Vagina (tissue), 2 donors: Measurements from ENCODE around the gene DYNLT4.

Experiments
- POLR2A ChIP-seq, 2 donors: fragments of 450-650 bp; IDR thresholded peaks; one replicate each; pipeline ENCODE4 v1.6.1; 2017; ENCODE audit warnings: antibody characterized with exemption in 2 of 2, mild to moderate bottlenecking in 2 of 2, moderate library complexity in 2 of 2
- POLR2AphosphoS5 ChIP-seq, 2 donors: sonication (generic); formaldehyde crosslinking; IDR thresholded peaks; one replicate each; pipeline ENCODE4 v1.9.0; 2017; ENCODE audit warnings: antibody characterized with exemption in 2 of 2, mild to moderate bottlenecking in 2 of 2, low read depth in 1 of 2; ENCODE audit not compliant: insufficient read depth in 1 of 2
- TF ChIP-seq, protein P1 (sequence below), 3 experiments: fragments of 450-650 bp in 2 of 3; fragments of 200-600 bp in 1 of 3; sonication (generic) in 1 of 3; IDR thresholded peaks; one replicate each; pipeline ENCODE4 v1.5.1; 2017 to 2019; ENCODE audit warnings: antibody characterized with exemption in 3 of 3, mild to moderate bottlenecking in 2 of 3, moderate library complexity in 2 of 3

DNA sequence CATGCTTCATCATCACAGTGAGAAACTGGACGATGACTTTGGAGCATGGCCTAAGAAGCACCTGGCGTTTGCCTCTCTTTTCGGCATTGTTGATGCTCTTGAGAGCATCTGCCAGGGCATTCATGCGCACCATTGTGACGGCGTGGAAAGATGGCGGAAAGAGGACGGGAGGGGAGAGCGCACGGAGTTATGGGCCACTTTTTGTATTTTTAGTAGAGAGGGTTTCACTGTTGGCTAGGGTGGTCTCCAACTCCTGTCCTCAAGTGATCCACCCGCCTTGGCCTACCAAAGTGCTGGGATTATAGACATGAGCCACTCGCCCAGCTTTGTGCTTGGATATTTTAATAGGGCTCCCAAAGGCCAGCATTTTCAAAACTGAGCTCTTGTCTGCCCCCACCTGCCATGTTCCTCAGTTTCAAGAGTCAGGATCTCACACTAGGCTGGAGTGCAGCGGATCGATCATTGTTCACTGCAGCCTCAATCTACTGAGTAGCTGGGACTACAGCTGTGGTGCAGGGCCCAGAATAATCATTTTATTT, 26.5 kb downstream of the DYNLT4 start:
- TF ChIP-seq POLR2AphosphoS5 (IDR thresholded peaks at IDR 0.05; ENCODE audit: insufficient read depth in 1 of 2, low read depth in 1 of 2) (no peak), POLR2A (IDR thresholded peaks at IDR 0.05) (no peak)
- TF ChIP-seq, protein P1, sequence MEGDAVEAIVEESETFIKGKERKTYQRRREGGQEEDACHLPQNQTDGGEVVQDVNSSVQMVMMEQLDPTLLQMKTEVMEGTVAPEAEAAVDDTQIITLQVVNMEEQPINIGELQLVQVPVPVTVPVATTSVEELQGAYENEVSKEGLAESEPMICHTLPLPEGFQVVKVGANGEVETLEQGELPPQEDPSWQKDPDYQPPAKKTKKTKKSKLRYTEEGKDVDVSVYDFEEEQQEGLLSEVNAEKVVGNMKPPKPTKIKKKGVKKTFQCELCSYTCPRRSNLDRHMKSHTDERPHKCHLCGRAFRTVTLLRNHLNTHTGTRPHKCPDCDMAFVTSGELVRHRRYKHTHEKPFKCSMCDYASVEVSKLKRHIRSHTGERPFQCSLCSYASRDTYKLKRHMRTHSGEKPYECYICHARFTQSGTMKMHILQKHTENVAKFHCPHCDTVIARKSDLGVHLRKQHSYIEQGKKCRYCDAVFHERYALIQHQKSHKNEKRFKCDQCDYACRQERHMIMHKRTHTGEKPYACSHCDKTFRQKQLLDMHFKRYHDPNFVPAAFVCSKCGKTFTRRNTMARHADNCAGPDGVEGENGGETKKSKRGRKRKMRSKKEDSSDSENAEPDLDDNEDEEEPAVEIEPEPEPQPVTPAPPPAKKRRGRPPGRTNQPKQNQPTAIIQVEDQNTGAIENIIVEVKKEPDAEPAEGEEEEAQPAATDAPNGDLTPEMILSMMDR (IDR thresholded peaks at IDR 0.05) = no peak
